ENCODE results near the gene RNF144B. TPM values are rescaled to one million over a fixed set of nuclear protein-coding genes. Genes with fewer than 3 reads are reported as not detected.

RNF144B gene
- total RNA-seq, 1 experiment from 2014 or later = 12.1 TPM

DNA sequence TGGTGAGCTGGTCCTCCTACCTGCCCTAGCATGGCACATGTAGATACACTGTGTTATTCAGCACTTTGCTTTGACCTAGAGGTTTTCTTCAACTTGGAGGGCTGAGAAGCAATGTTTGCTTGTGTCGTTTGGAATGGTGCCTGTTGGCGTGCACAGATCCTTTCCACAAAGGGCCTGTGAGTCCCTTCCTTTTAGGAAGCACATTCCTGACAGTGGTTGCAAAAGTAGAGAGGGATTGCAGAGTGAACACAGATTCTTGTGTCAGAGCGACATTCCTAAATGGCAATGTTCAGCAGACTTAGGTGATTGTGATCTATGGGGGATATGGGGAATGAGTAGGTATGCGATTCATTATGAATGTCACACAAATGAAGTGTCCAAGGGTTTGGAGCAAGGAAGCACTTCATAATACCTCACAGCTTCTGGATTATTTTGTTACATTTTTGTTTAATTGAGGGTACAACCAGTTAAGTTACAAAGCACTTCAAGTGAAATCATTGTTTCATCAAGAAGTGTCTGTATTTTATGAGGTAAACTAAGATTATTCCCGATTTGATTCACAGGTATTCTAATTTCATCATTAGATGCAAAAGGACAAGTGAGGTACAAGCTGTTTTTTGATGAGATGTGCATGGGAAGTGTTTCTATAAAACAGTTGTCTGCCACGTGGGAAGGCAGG is 713 bp upstream of the RNF144B start:
- H3K4me3 Mint-ChIP-seq (ENCODE audit: low read depth, unreplicated experiment) = peak overlapping the region; percentile 96
- peak overlapping the region; percentile 65 for H3K27ac Mint-ChIP-seq (ENCODE audit: unreplicated experiment)
- BruUV-seq (replicated peaks) = no TSS peak
- intact Hi-C loops (cut with micrococcal nuclease; ENCODE audit: unreplicated experiment) = loop anchor here (5.0 kb wide), 1 partner anchor 124 kb away; the partner anchor contains the start of gene DEK
- no peak for DNase-seq
- TF ChIP-seq, protein P1, sequence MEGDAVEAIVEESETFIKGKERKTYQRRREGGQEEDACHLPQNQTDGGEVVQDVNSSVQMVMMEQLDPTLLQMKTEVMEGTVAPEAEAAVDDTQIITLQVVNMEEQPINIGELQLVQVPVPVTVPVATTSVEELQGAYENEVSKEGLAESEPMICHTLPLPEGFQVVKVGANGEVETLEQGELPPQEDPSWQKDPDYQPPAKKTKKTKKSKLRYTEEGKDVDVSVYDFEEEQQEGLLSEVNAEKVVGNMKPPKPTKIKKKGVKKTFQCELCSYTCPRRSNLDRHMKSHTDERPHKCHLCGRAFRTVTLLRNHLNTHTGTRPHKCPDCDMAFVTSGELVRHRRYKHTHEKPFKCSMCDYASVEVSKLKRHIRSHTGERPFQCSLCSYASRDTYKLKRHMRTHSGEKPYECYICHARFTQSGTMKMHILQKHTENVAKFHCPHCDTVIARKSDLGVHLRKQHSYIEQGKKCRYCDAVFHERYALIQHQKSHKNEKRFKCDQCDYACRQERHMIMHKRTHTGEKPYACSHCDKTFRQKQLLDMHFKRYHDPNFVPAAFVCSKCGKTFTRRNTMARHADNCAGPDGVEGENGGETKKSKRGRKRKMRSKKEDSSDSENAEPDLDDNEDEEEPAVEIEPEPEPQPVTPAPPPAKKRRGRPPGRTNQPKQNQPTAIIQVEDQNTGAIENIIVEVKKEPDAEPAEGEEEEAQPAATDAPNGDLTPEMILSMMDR (IDR thresholded peaks at IDR 0.05; ENCODE audit: unreplicated experiment) = no peak
- no peaks in the 10 kb centered on the region for H3K9me3 Mint-ChIP-seq (ENCODE audit: low read depth, unreplicated experiment)
- peaks cover 18% of the 10 kb centered on the region for H3K36me3 Mint-ChIP-seq (ENCODE audit: insufficient read depth, unreplicated experiment)
- H3K4me1 Mint-ChIP-seq (ENCODE audit: low read depth, unreplicated experiment) = peaks cover 27% of the 10 kb centered on the region
- no peaks in the 10 kb centered on the region for H3K27me3 Mint-ChIP-seq (ENCODE audit: unreplicated experiment)
- CTCF ChIA-PET = interaction anchor here (0.6 kb wide), 1 partner anchor 493 kb away, joined by 3 read pairs; no protein-coding TSS in a partner anchor

DNA sequence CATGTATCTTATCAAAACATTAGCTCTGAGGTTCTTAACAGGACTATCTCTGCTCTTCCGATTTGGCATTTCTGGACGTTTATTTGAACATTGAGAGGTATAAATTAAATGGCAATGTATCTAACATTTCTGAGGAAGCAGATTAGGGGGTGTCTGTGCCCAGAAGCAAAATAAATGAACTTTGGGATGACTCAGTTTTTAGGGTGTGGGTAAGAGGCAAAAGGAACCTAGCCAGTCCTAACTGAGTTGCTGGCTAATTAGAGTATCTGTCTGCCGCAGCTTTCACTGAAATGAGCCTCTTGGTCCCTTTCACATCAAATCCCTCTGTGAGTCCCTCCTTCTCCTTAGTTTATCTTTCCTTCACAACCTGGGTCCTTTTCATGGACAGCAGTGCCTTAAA is 1.1 kb downstream of the RNF144B start:
- peaks cover 27% of the 10 kb centered on the region for H3K4me1 Mint-ChIP-seq (ENCODE audit: low read depth, unreplicated experiment)
- intact Hi-C loops (cut with micrococcal nuclease; ENCODE audit: unreplicated experiment) = loop anchor here (2.0 to 5.0 kb wide), 2 partner anchors 105 to 126 kb away; partner anchors contain the start of gene DEK
- peak overlapping the region; percentile 64 for H3K27ac Mint-ChIP-seq (ENCODE audit: unreplicated experiment)

DNA sequence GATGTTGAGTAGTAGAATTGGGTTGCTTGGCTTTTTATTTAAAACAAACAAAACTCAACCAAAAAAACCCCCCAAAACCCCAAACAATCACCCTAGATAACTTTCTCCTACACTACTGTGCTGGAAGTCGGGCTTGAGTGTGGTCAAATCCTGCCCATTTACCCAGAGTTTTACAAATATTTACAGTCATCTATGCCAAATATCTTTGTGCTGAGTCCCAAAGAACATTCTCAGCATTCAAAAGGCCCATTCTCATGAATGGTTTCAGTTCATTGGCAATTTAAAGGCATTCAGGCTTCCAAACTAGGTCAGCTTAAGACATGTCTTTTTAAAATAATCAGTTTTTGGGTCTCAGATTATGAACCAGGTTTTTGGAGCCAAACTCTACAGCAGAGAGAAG is 1.8 kb downstream of the RNF144B start:
- no peaks in the 10 kb centered on the region for H3K27me3 Mint-ChIP-seq (ENCODE audit: unreplicated experiment)
- intact Hi-C loops (cut with micrococcal nuclease; ENCODE audit: unreplicated experiment) = loop anchor here (2.0 to 5.0 kb wide), 2 partner anchors 104 to 127 kb away; partner anchors contain the start of gene DEK

More for the DNA sequence above, 1.1 kb downstream of the RNF144B start:
- CTCF ChIA-PET = interaction anchor here (1.4 kb wide), 1 partner anchor 116 kb away, joined by 3 read pairs; no protein-coding TSS in a partner anchor
- H3K4me3 Mint-ChIP-seq (ENCODE audit: low read depth, unreplicated experiment) = peak overlapping the region; percentile 96
- TSS peak; percentile 53 for BruUV-seq (replicated peaks)
- H3K9me3 Mint-ChIP-seq (ENCODE audit: low read depth, unreplicated experiment) = no peaks in the 10 kb centered on the region
- TF ChIP-seq, protein P1 (IDR thresholded peaks at IDR 0.05; ENCODE audit: unreplicated experiment) = no peak
- no peak for DNase-seq
- peaks cover 18% of the 10 kb centered on the region for H3K36me3 Mint-ChIP-seq (ENCODE audit: insufficient read depth, unreplicated experiment)
- no peaks in the 10 kb centered on the region for H3K27me3 Mint-ChIP-seq (ENCODE audit: unreplicated experiment)

DNA sequence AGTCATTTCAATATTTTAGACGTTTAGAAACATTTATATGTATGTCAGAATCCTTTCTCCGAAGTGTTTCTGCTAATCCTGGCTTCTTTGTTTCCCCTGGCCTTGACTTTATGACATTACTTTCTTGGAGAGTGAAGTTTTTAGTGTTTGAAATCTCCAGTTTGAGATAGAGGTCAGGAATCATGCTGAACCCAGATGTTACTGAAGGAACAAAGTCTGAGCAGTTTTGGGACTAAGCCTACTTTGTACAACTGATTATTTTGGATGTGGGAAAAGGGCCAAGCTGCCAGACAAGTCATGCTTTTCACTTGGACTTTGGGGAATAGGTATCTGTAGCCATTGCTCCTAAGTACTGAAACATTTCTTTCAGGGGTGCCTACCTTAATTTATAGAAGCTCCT is 2.3 kb downstream of the RNF144B start:
- CTCF ChIA-PET = no interaction called here

More for the DNA sequence above, 1.8 kb downstream of the RNF144B start:
- no TSS peak for BruUV-seq (replicated peaks)
- no peaks in the 10 kb centered on the region for H3K9me3 Mint-ChIP-seq (ENCODE audit: low read depth, unreplicated experiment)
- CTCF ChIA-PET = no interaction called here
- no peak for DNase-seq
- peaks cover 27% of the 10 kb centered on the region for H3K4me1 Mint-ChIP-seq (ENCODE audit: low read depth, unreplicated experiment)
- H3K4me3 Mint-ChIP-seq (ENCODE audit: low read depth, unreplicated experiment) = peak overlapping the region; percentile 96
- peaks cover 18% of the 10 kb centered on the region for H3K36me3 Mint-ChIP-seq (ENCODE audit: insufficient read depth, unreplicated experiment)
- TF ChIP-seq, protein P1 (IDR thresholded peaks at IDR 0.05; ENCODE audit: unreplicated experiment) = no peak
- H3K27ac Mint-ChIP-seq (ENCODE audit: unreplicated experiment) = peak overlapping the region; percentile 64

More for the DNA sequence above, 2.3 kb downstream of the RNF144B start:
- TF ChIP-seq, protein P1 (IDR thresholded peaks at IDR 0.05; ENCODE audit: unreplicated experiment) = no peak
- Mint-ChIP-seq H3K36me3 (ENCODE audit: insufficient read depth, unreplicated experiment) (peaks cover 18% of the 10 kb centered on the region), H3K27me3 (ENCODE audit: unreplicated experiment) (no peaks in the 10 kb centered on the region), H3K4me3 (ENCODE audit: low read depth, unreplicated experiment) (peak overlapping the region; percentile 96), H3K27ac (ENCODE audit: unreplicated experiment) (peak overlapping the region; percentile 39), H3K9me3 (ENCODE audit: low read depth, unreplicated experiment) (no peaks in the 10 kb centered on the region), H3K4me1 (ENCODE audit: low read depth, unreplicated experiment) (peaks cover 25% of the 10 kb centered on the region)
- no TSS peak for BruUV-seq (replicated peaks)
- intact Hi-C loops (cut with micrococcal nuclease; ENCODE audit: unreplicated experiment) = loop anchor here (2.0 to 5.0 kb wide), 2 partner anchors 103 to 127 kb away; partner anchors contain the start of gene DEK
- DNase-seq = no peak

Measured in Calu3 (cell line).